HepG2 (cell line): ENCODE results near the gene VPS13D. TPM values are rescaled to one million over a fixed set of nuclear protein-coding genes. Genes with fewer than 3 reads are reported as not detected.
A peak's percentile ranks its signal among the peaks of the same experiment; 100 is the strongest.

Source experiments
- BHLHE40 ChIP-seq: IDR thresholded peaks from 2 replicates; pipeline ENCODE4 v1.6.1; 2011; ENCODE audit warnings: low read length, improper control_type of control experiment
- CAMTA2 ChIP-seq: sonication (generic); formaldehyde crosslinking; IDR thresholded peaks from 2 replicates; pipeline ENCODE4 v1.4.0; 2020; ENCODE audit warnings: mild to moderate bottlenecking, missing genetic modification reagents, borderline replicate concordance
- DMTF1 ChIP-seq: sonication (generic); formaldehyde crosslinking; IDR thresholded peaks from 2 replicates; pipeline ENCODE4 v1.4.0; 2020; ENCODE audit warnings: mild to moderate bottlenecking, missing genetic modification reagents
- FOXO1 ChIP-seq: sonication (generic); formaldehyde crosslinking; IDR thresholded peaks from 2 replicates; pipeline ENCODE4 v1.4.0; 2020; ENCODE audit warnings: missing genetic modification reagents
- HOXA5 ChIP-seq: sonication (generic); formaldehyde crosslinking; IDR thresholded peaks from 2 replicates; pipeline ENCODE4 v1.4.0; 2020; ENCODE audit warnings: missing genetic modification reagents
- IRF2 ChIP-seq: IDR thresholded peaks from 2 replicates; pipeline ENCODE4 v1.6.1; 2018; ENCODE audit warnings: missing genetic modification reagents, missing compliant biosample characterization
- KLF13 ChIP-seq: sonication (generic); formaldehyde crosslinking; IDR thresholded peaks from 2 replicates; pipeline ENCODE4 v1.4.0; 2020; ENCODE audit warnings: mild to moderate bottlenecking, missing genetic modification reagents
- NR2C2 ChIP-seq: sonication (generic); formaldehyde crosslinking; IDR thresholded peaks from 2 replicates; pipeline ENCODE4 v1.4.0; 2020; ENCODE audit warnings: missing genetic modification reagents, mild to moderate bottlenecking, moderate library complexity, borderline replicate concordance
- RARA ChIP-seq: IDR thresholded peaks from 2 replicates; pipeline ENCODE4 v1.6.1; 2016; ENCODE audit warnings: missing genetic modification reagents, missing compliant biosample characterization
- RBFOX2 ChIP-seq: fragments of 200-400 bp; formaldehyde crosslinking; IDR thresholded peaks from 2 replicates; pipeline ENCODE4 v1.6.1; 2017; ENCODE audit warnings: low read depth, mild to moderate bottlenecking, low read length
- SMAD1 ChIP-seq: sonication (generic); formaldehyde crosslinking; IDR thresholded peaks from 2 replicates; pipeline ENCODE4 v1.4.0; 2020; ENCODE audit warnings: missing genetic modification reagents, low read depth, mild to moderate bottlenecking, borderline replicate concordance
- SMARCE1 ChIP-seq: fragments of 450-650 bp; IDR thresholded peaks from 2 replicates; pipeline ENCODE4 v1.6.1; 2017; ENCODE audit warnings: borderline replicate concordance
- SMYD3 ChIP-seq: sonication (generic); formaldehyde crosslinking; IDR thresholded peaks from 2 replicates; pipeline ENCODE4 v1.8.1; 2023; ENCODE audit warnings: mild to moderate bottlenecking, missing genetic modification reagents
- ZC3H4 ChIP-seq: sonication (generic); formaldehyde crosslinking; IDR thresholded peaks from 2 replicates; pipeline ENCODE4 v1.4.0; 2020; ENCODE audit warnings: missing genetic modification reagents, borderline replicate concordance
- ZMYM4 ChIP-seq: sonication (generic); formaldehyde crosslinking; IDR thresholded peaks from 2 replicates; pipeline ENCODE4 v1.8.1; 2023; ENCODE audit warnings: mild to moderate bottlenecking, missing genetic modification reagents
- ZNF138 ChIP-seq: sonication (generic); formaldehyde crosslinking; IDR thresholded peaks from 2 replicates; pipeline ENCODE4 v1.5.0; 2020; ENCODE audit warnings: mild to moderate bottlenecking, low read depth, missing genetic modification reagents
- ZNF30 ChIP-seq: sonication (generic); formaldehyde crosslinking; IDR thresholded peaks from 2 replicates; pipeline ENCODE4 v1.5.0; 2020; ENCODE audit warnings: mild to moderate bottlenecking, missing genetic modification reagents
- ZNF354B ChIP-seq: sonication (generic); formaldehyde crosslinking; IDR thresholded peaks from 2 replicates; pipeline ENCODE4 v1.8.0; 2022; ENCODE audit warnings: mild to moderate bottlenecking, missing genetic modification reagents
- ZNF678 ChIP-seq: sonication (generic); formaldehyde crosslinking; IDR thresholded peaks from 2 replicates; pipeline ENCODE4 v1.4.0; 2020; ENCODE audit warnings: mild to moderate bottlenecking, missing genetic modification reagents
- ZSCAN9 ChIP-seq: IDR thresholded peaks from 2 replicates; pipeline ENCODE4 v1.6.1; 2016; ENCODE audit warnings: borderline replicate concordance
- ZZZ3 ChIP-seq: sonication (generic); formaldehyde crosslinking; IDR thresholded peaks from 2 replicates; pipeline ENCODE4 v1.4.0; 2020; ENCODE audit warnings: missing genetic modification reagents, mild to moderate bottlenecking, borderline replicate concordance
- polyA plus RNA-seq, 8 experiments: library from polyadenylated mRNA; depleted of rRNA in 3 of 8; stranded (reverse) in 7 of 8; unstranded in 1 of 8; fragments of >200 nt; fragmentation: Illumina TruSeq in 4 of 8; extraction: Trizol in 4 of 8; gene quantifications; 2 replicates each; pipeline versions ENCODE4 v1.2.1 to v1.2.3, GENCODE V29; 2011 to 2016; ENCODE audit warnings: low read depth in 4 of 8, missing spikeins in 1 of 8, mixed read lengths in 1 of 8; ENCODE audit not compliant: insufficient read depth in 1 of 8
- total RNA-seq, 5 experiments: library from RNA; depleted of rRNA; stranded (reverse); fragments of >200 nt; fragmentation: Illumina TruSeq; extraction: Trizol; gene quantifications; 2 replicates each; pipeline ENCODE4 v1.2.3, GENCODE V29; 2016; ENCODE audit warnings: low read depth in 1 of 5
- TF ChIP-seq, protein P1 (sequence below): IDR thresholded peaks from 2 replicates; pipeline ENCODE4 v1.6.1; 2016; ENCODE audit warnings: low read depth, missing genetic modification reagents, missing compliant biosample characterization
- TF ChIP-seq, protein P2 (sequence below): sonication (generic); formaldehyde crosslinking; IDR thresholded peaks from 2 replicates; pipeline ENCODE4 v1.8.0; 2022; ENCODE audit warnings: missing genetic modification reagents, mild to moderate bottlenecking, inconsistent platforms, borderline replicate concordance

VPS13D gene
- total and polyA plus RNA-seq, 2 of the 13 experiments (the other 11 are each of a cell fraction or from before 2014, with no cell fraction given) = 8.6 to 13.9 TPM

DNA sequence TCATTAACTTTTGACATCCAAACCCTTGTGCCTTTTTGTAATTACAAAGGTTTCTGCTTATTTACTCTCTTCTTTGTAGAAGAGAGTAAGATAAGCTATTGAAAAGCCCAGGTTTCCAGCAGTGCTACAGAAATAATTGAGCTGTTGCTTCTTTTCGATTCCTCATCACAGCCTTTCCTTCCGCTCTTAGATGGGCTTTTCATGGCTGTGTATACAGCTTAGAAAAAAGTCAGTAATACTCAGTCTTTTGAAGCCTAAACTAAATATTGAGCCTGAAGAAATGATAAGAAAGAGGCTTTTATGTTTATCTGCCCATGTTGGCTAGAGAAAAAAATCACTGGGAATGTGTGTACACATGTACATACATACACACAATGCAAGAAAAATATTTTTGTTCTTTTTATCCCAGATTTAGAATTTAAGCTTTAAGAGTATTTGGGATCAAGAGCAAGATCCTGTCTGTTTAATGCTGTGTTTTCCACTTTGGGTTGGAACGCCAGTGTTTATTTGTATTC, 172.4 kb downstream of the VPS13D start (continued):
- TF ChIP-seq DMTF1 (CRISPR knock-in tag) = no peak
- peak; percentile 88 for TF ChIP-seq SMYD3 (CRISPR knock-in tag)
- TF ChIP-seq SMARCE1 = no peak
- no peak for TF ChIP-seq ZNF678 (CRISPR knock-in tag)
- TF ChIP-seq ZNF30 (CRISPR knock-in tag) = no peak
- no peak for TF ChIP-seq RBFOX2
- no peak; the same call in 1 of the 2 replicates for TF ChIP-seq ZMYM4 (CRISPR knock-in tag)
- TF ChIP-seq BHLHE40 = no peak
- 0 out of 2 replicates have a peak, but pooled peaks have one; percentile 25 for TF ChIP-seq NR2C2
- no peak for TF ChIP-seq KLF13 (CRISPR knock-in tag)
- no peak for TF ChIP-seq SMAD1 (CRISPR knock-in tag)
- TF ChIP-seq ZNF138 (CRISPR knock-in tag) = no peak
- no peak for TF ChIP-seq CAMTA2 (CRISPR knock-in tag)
- no peak for TF ChIP-seq ZC3H4
- TF ChIP-seq FOXO1 (CRISPR knock-in tag) = peak; percentile 80; the same call in 1 of the 2 replicates
- TF ChIP-seq, protein P1, sequence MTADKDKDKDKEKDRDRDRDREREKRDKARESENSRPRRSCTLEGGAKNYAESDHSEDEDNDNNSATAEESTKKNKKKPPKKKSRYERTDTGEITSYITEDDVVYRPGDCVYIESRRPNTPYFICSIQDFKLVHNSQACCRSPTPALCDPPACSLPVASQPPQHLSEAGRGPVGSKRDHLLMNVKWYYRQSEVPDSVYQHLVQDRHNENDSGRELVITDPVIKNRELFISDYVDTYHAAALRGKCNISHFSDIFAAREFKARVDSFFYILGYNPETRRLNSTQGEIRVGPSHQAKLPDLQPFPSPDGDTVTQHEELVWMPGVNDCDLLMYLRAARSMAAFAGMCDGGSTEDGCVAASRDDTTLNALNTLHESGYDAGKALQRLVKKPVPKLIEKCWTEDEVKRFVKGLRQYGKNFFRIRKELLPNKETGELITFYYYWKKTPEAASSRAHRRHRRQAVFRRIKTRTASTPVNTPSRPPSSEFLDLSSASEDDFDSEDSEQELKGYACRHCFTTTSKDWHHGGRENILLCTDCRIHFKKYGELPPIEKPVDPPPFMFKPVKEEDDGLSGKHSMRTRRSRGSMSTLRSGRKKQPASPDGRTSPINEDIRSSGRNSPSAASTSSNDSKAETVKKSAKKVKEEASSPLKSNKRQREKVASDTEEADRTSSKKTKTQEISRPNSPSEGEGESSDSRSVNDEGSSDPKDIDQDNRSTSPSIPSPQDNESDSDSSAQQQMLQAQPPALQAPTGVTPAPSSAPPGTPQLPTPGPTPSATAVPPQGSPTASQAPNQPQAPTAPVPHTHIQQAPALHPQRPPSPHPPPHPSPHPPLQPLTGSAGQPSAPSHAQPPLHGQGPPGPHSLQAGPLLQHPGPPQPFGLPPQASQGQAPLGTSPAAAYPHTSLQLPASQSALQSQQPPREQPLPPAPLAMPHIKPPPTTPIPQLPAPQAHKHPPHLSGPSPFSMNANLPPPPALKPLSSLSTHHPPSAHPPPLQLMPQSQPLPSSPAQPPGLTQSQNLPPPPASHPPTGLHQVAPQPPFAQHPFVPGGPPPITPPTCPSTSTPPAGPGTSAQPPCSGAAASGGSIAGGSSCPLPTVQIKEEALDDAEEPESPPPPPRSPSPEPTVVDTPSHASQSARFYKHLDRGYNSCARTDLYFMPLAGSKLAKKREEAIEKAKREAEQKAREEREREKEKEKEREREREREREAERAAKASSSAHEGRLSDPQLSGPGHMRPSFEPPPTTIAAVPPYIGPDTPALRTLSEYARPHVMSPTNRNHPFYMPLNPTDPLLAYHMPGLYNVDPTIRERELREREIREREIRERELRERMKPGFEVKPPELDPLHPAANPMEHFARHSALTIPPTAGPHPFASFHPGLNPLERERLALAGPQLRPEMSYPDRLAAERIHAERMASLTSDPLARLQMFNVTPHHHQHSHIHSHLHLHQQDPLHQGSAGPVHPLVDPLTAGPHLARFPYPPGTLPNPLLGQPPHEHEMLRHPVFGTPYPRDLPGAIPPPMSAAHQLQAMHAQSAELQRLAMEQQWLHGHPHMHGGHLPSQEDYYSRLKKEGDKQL = peak; percentile 94
- TF ChIP-seq ZNF354B (CRISPR knock-in tag) = 0 out of 2 replicates have a peak, but pooled peaks have one; percentile 34
- no peak for TF ChIP-seq HOXA5 (CRISPR knock-in tag)
- peak; percentile 77; the same call in 1 of the 2 replicates for TF ChIP-seq ZSCAN9 (CRISPR knock-in tag)
- peak; percentile 54; the same call in 1 of the 2 replicates for TF ChIP-seq IRF2 (CRISPR knock-in tag)
- TF ChIP-seq RARA (CRISPR knock-in tag) = peak; percentile 96
- TF ChIP-seq, protein P2, sequence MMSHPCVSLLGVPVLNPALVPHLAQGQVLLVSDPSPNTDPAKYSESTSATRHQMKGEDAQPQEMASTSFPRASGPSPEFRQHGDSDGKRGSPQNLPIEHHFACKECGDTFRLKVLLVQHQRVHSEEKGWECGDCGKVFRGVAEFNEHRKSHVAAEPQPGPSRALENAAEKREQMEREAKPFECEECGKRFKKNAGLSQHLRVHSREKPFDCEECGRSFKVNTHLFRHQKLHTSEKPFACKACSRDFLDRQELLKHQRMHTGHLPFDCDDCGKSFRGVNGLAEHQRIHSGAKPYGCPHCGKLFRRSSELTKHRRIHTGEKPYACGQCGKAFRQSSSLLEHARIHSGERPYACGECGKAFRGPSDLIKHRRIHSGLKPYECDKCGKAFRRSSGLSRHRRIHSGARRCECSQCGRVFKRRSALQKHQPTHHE (CRISPR knock-in tag) = no peak
- no peak for TF ChIP-seq ZZZ3 (CRISPR knock-in tag)
